Mesenteric fat pad (tissue), 1 donor: Measurements from ENCODE around the gene TLL2. TPM values are rescaled to one million over a fixed set of nuclear protein-coding genes. Genes with fewer than 3 reads are reported as not detected.

Source experiments
- DNase-seq: peaks from one replicate; pipeline ENCODE4 v3.0.0-alpha.2; 2020; ENCODE audit warnings: low spot score
- total RNA-seq: library from RNA; stranded (reverse); fragmentation: NEBNext Ultra II Directional; extraction: Animal tissue kit (Norgen Biotek cat#: 25700); gene quantifications from one replicate; pipeline ENCODE4 v1.2.1, GENCODE V29; 2021
- donor health status: DM: yes; HTN: yes; CAD: no.

TLL2 gene
- total RNA-seq, 1 donor from 2014 or later, result not detected

DNA sequence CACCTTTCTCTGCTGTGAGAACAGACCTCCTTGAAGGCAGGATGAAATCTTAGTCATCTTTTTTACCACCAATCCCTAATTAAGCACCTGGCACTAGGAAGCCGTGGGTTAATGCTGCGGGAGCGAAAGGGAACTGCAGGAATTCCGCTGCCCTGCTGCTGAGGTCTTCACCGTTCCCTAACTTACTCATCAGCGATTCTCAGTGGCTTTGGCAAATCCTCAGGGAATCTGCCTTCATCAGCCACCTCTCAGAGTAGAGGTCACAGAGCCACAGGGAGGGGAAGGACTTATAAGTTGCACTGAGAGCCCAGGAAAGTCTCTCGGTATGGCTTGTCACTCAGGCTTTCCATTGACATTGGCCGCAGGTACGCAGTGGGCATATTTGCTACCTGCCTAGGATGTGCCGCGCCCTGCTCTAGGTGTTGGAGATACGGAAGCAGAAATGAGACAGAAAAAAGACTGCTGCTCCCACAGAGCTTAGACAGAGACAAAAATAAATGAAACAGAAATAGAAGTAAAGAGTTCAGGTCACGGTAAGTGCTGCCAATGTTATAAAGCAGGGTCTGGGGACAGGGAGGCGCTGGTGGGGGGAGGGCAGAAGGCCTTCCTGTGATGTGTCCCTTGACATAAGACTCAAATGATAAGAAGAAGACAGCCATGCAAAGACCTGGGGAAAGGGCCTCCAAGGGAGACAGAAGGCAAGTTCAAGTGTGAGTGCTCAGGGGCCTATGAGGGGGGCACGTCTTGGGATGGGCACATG is 82.3 kb downstream of the TLL2 start:
- DNase-seq, result no peak

DNA sequence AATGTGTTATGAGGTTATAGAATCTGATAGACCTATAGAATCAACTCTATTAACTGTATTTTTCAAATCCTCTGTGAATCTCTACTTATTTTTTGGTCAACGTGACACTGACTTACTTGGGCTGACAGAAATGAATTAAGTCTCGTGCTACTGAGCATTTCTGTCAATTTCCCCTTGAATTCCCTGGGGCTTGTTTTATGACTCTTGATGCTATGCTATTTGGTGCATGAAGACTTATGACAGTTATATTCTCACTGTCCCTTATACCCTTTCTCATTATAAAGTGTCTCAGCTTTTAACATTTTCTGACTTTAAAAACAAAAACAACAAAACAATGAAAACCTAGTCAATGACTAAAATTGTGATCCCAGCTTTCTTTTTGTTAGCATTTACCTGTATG is 86.4 kb downstream of the TLL2 start:
- no peak for DNase-seq

DNA sequence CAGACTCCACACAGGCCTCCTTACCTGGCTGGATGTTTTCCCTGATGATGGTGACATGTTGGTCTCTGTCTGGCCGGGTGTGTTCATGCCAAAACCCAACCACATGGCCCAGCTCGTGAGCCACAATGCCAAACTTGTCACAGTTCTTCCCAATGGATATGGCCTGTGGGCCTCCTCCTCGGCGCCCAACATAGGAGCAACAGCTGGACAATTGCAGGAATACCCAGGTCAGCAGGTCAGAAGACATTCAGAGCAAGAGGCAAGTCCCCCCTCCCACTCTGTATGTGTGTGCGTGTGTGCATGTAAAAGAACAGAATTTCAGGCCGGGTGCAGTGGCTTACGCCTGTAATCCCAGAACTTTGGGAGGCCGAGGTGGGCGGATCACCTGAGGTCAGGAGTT is 91.2 kb downstream of the TLL2 start:
- no peak for DNase-seq

DNA sequence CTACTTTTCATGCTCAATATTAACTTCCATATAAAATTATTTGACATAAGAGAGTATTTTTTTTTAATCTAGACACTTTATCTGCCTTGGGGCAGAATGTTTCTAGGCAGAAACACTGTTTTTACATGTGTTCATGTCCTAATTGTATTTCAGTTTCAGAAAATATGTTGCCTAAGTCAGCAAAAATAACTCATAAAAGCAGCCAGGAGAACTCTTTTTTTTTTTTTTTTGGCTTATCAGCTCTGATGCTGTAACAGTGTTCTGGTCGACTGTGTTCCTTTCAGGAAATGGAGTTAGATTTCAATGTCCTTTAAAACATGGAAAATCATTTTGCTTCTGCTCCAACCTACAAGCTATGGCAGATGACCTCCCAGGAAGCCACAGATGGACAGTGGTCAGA is 91.7 kb downstream of the TLL2 start:
- no peak for DNase-seq

DNA sequence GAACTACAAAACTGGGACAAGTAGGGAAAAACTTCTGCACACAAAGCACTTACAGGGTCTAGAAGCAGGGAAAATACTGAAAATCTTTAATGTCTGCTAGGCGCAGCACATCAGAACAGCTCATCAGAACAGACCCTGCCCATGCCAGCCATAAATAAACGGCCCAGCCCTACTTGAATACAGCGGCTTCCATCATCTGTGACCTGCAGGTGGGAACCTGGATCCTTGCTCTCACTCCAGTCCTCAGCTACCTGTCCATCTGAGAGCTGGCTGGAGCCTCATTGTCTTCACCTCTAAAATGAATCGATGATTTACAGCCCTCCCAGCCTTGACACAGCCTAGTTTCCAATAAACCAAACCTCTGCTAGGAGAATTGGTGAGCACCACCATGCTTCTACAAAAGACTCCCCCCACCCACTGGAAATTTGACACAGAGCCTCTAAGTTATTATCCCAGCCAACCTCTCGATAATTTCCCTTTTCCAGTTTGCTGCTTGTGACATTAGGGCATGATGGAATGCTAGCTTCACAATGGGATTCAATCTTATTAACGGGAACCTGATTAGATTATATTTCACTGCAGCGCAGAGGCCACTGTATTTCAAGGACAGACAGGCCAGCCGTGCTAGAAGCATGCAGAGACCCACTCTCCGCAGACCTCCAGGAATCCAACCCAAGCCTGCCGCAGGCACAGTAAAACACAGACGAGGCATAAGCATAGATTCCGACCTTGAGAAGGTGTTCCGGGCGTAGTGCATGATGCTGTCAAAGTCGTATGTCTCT is 93.3 kb downstream of the TLL2 start:
- DNase-seq, result no peak

DNA sequence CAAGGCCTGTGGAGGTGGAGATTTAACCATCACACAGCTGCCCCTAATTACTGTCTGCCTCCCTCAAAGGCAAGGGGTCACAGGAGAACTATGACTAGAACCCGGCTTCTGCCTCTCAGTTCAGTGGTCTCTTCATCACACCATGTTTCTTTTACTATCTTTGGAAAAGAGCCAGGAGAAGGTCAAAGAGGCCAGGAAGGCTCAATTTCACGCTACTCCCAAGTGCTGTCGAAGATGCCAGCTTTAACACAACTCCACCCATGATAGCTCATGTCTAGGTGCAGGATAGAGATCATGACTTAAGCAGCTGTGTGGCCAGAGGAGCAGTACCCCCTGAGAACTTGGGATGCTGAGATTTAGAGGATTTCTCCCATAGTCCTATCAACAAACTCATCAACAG is 94.4 kb downstream of the TLL2 start:
- DNase-seq, result no peak

DNA sequence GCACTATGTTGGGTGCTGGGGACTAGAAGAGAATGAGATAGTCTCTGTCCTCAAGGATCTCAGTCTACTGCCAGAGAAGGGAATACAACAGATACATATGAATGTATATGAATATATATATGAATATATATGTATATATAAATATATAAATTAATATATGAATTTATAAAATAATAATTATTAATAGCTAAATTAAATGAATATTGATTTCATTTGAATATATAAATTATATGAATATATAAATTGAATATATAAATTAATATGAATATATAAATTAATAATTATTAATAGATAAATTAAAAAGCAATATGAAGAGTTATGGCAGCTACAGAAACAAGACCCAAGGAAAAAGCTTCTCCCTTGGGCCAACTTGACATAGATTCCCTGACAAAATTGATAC is 95.1 kb downstream of the TLL2 start:
- no peak for DNase-seq

DNA sequence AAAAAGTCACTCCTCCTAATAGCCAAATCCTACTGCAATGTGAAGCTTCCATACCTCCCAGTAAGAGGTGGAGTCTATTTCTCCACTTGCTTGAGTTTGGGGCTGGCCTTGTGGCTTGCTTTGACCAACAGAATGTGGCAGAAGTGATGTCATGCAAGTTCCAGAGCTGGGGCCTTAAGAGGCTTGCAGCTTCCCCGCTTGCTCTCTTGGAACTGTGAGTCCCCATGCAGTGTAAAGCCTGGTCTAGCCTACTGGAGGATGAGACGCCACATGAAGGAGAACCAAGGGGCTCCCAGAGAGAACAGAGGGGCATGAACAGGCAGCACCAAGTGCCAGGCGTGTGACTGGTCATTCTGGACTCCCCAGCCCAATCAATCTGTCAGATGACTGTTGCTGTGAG is 96.3 kb downstream of the TLL2 start:
- DNase-seq, result no peak

DNA sequence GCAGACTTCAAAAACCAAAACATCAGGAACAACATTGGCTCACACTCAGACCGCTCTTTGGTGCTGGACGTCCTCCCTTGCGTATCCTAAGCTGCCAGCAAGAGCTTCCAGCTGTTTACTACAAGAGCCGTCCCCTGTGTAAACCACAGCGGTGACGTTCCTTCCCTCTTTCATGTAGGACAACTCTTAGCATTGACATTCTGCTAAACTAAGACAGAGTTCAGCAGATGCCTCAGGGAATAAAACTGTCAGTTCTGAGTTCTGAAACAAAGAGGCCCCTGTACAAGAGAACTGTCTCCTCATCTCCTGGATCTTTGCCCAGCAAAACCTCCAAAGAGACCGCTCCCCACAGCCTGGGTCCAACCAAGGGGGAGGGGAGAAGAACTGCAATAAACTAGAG is 97.1 kb downstream of the TLL2 start:
- no peak for DNase-seq

DNA sequence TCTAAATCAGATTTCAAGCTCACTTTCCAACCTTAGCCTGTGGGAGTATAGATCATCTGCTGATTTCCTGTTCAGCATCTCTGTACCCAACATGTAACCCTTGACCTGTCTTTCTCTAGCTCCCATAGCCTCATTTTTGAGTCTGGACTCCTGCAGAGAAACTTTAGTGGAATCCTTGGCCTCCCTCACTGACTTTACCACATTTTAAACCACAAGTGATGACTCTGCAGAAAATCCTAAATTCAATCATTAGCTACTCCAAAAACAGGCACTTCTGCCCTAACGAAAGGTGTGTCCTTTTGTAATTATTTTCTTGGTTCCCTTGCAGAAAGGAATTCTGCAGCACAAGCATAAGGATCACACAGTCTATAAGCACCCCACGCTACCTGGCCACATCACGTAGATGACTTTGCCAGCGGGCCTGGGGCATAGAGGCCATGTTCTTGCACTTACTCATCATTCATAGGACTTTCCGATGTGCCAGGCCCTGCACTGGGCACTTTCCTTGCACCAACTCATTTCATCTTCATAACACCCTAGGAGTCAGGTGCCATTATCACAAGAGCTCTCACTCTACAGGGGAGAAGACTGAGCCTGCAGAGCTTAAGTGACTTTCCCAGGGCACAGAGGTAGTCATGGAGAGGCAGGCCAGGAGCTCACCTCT is 97.7 kb downstream of the TLL2 start:
- DNase-seq, result no peak

DNA sequence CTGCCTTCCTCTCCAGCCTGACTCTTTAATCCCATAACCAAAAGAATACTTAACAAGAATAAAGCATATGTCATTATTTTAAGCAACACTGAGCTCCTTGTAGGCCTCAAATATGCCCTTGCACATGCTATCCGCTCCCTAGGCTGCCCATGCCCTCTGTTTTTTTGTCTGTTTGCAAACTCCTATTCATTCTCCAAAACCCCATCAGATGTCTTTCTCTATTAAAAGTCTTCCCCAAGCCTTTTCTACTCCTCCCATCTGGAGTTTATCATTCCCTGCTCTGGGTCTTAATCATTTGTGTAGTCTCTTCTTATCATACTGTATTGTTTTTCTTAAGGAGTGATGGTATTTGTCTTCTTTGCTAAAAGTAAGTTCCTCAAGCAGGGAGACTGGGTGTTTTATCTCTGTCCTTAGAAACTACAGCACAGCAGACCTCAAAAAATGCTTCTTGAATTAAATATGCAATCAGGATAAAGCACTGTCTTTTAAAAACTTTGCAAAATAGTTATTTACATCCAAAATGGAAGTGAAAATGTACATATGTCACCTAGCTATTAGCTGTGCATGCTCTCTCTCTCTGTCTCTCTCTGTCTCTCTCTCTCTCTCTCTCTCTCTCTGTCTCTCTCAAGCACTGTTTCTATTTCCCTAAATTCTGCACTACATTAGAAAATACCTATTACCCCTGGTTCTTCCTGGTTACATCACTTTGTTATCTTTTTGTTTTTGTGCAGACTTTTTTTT is 98.4 kb downstream of the TLL2 start:
- DNase-seq, result no peak

DNA sequence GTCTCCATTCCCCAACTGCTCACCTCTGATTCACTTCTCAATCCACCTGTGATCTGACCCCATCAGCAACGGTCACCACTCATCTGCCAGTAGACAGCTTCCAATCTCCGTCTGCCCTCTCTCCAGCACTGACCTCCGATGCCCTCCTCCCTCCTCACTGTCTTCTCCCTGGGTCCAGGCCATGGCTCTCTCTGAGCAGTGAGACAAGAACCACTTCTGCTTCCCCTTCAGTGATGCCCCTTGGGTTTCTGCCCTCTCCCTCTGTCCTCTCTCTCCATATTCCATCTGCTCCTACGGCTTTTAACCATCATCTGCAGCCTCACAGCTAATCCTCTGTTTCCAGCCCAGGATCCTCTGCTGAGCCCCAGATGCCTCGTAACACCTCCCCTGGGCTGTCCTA is 99.4 kb downstream of the TLL2 start:
- no peak for DNase-seq

DNA sequence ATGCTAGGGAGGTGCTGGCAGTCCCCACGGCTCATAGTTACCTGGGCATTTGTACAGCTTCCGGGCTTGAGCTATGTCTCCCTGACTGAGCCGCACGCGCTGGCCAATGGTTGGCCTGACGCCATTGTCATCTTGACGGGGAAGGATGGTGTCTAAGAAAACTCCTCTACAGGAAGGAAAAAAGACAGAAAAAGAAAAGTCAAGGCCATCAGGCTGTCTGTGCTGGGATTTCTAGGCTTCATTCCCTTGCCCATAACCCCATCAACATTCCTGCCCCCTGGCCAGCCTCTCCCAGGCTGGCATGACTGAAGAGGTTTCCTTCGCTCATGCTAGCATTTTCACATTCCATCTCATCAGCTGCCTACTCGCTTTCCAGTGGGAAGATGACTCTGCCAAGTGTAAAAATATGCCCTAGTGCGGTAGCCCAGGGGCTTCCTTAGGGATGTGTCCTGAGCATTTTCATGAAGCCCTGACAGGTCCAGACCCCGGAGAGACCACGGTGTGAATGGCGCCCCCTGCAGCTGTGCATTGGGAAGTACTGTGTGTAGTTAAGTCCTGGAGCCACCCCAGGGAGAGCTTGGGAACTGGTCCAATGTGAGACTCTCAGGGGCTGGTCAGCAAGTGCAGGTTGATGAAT is 100.5 kb downstream of the TLL2 start:
- peak; percentile 81 for DNase-seq

DNA sequence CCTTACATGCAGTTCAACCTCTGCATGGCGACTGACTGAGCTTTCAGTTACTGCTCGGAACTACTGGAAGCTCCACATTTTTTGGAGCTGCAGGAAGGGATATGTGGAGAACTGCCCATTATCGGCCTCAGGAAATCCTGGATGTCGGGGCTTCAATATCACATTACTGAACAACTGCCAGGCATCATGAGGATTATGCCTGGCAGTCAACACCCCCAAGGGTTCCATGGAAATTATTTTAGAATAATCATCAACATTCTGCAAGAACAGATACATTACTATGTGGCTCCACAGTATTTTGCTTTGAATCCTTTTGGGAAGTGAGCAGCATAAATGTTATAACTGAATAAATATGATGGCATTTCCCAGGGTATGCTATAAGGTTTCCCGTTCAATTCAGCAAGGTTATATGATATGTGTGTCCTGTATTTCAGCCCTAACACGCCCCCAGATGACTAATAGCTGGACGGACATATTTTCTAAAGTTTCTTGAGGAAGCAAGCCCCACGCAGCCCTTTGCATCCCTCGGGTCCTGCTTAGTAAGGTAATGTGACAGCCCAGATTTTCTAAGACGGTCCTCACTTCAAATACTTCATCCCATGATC is 101.9 kb downstream of the TLL2 start:
- DNase-seq, result peak; percentile 18

DNA sequence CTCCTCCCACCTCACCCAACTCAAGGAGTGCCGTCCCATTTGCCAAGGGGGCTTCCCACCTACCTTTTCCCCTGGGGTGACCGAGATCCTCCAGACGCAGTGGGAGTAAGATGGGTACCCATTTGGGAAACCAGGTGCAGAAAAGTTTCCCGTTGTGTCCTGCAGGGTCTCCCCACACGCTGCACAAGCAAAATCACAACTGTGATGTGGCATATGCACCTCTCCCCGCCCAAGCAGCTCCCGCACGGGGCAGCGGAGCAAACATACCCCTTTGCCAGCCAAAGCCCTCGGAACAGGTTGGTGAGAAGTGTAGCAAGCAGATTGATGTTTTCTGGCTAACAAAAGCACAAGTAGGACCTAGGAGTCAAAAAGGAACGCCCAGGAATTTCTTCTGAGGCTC is 103.4 kb downstream of the TLL2 start:
- DNase-seq, result peak; percentile 67

DNA sequence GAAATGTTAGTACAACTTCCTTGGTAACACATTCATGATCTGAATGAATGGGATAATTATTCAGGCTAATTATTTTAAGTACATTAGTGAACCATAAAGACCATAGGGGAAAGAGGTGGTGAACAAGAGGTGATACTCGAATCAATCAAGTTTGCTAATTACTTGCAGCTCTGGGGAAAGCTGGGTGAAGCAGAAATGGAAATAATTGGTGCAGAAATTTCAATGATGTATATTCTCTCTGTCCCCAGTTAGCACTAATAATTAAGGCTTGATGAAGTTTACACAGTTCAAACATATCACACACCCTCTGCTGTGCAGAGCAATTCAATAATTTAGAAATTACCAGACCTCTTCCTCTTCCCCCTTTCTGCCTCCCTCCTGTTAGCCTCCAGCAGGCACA is 105.5 kb downstream of the TLL2 start:
- no peak for DNase-seq

DNA sequence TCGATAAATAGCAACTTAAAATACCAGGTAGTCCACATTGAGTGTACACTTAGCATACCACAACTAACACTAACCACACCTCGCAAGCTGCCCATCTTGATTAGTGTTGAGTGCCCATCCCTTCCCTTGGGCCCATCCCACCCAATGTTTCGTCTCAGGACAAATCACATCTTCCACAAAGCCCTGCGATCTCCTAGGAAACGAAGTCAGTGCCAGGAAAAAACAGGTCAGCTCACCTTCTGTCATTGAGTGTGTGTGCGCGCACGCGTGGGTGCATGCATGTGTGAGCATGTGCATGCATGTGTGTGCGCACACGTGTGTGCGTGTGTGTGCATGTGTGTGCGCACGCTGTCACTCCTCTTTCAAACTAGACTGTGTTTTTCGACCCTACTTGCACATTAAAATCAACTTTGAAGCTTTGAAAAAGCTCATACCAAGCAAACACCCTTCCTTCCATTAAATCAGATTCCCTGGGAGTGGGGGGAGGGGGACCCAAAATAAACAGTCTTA is 106.1 kb downstream of the TLL2 start:
- DNase-seq, result peak; percentile 51

DNA sequence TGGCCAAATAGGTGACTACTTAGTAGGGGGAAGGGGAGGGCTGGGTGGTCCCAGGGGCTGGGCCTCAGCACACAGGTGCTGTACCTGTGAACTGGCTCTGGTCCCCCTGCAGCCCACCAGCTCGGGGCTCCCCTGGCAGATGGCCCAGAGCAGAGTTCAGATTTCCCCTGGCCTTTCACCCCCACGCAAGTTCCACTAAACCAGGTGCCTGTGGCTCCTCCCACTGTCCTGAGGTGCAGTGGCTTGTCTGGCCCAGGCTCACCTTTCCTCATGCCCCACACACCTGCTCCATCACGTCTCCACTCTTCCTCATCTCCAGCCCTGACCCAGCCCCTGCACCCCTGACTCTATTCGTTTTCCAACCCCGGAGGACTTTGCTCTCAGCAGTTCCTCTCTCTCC is 107.6 kb downstream of the TLL2 start:
- peak; percentile 57 for DNase-seq

DNA sequence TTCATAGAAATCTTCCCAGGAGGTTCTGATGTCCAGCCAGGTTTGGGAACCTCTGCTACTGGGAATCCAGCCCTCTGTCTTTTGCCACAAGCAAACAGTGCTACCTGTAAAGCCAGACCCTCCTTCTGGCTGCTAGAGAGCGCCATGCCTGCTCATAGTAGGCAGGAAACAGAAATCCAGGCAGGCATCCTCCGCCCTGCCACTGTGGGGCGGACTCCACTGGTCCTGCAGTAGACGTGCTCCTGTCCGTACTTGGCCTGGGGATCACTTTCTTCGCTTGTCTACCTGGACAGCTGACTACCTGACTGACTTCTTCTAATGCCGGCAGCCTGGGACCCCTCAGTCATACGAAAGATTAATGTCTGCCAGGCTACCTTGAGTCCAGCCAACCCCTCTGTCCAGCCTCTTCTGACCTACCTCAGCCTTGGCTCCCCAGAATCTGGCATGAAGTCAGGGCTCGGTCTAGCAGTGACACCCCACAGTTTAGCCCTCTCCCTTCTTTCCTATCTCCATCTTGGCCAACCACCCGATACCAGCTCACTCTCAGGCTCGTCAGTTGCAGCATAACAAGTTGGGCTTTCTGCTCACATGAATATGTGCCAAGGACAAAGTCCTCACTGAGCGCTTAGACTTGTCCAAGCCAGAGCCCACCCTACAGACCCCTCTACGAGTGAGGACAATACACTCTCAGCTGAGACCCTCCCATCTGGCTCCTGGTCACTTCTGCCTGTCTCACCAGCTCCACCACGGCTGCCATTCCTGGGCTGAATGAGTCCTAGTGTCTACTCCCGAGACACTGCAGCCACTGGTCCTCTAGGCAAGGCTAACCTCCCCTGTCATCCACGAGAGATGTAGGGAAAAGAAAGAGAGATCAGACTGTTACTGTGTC is 111.1 kb downstream of the TLL2 start:
- DNase-seq, result peak; percentile 80
